HG03460 (cell line): Measurements from ENCODE around the gene ACOXL.
A peak's percentile ranks its signal among the peaks of the same experiment; 100 is the strongest.
"Not testable (repeated sequence)": the region's sequence is repeated elsewhere in the genome, so short reads cannot be mapped to it uniquely, and the experiment has no call there.

Source experiments
- ATAC-seq: cut with Tn5 transposase; IDR thresholded peaks from one replicate; pipeline ENCODE4 v1.9.1; 2021; ENCODE audit not compliant: unreplicated experiment

ACOXL gene

GRCh38 chr2:111053266-111053665 is 320.9 kb downstream of the ACOXL start:
- ATAC-seq: no peak

- ATAC-seq: no peak
These were observed 321.6 kb downstream of the ACOXL start for GRCh38 chr2:111053825-111054515.

- peak; percentile 74 for ATAC-seq
These were observed 322.7 kb downstream of the ACOXL start for GRCh38 chr2:111054791-111055691.

- no peak for ATAC-seq
These were observed 323.4 kb downstream of the ACOXL start for GRCh38 chr2:111055735-111056134.

GRCh38 chr2:111057045-111057444 is 324.7 kb downstream of the ACOXL start:
- ATAC-seq: no peak

- ATAC-seq: no peak
These were observed 325.3 kb downstream of the ACOXL start for GRCh38 chr2:111057721-111058120.

- no peak for ATAC-seq
These were observed 325.9 kb downstream of the ACOXL start for GRCh38 chr2:111058264-111058663.

GRCh38 chr2:111061191-111061590 is 328.8 kb downstream of the ACOXL start:
- ATAC-seq: no peak

GRCh38 chr2:111062417-111062816 is 330.0 kb downstream of the ACOXL start:
- no peak for ATAC-seq

- no peak for ATAC-seq
These were observed 333.8 kb downstream of the ACOXL start for GRCh38 chr2:111066062-111066593.

- ATAC-seq: no peak
These were observed 336.2 kb downstream of the ACOXL start for GRCh38 chr2:111068435-111069058.

- ATAC-seq: no peak
These were observed 337.3 kb downstream of the ACOXL start for GRCh38 chr2:111069722-111070121.

- ATAC-seq: no peak
These were observed 339.3 kb downstream of the ACOXL start for GRCh38 chr2:111071600-111072171.

- ATAC-seq: no peak
These were observed 340.0 kb downstream of the ACOXL start for GRCh38 chr2:111072220-111072871.

GRCh38 chr2:111082659-111083058 is 350.3 kb downstream of the ACOXL start:
- not testable (repeated sequence) for ATAC-seq

- no peak for ATAC-seq
These were observed 359.4 kb downstream of the ACOXL start for GRCh38 chr2:111091811-111092211.

GRCh38 chr2:111094691-111095090 is 362.3 kb downstream of the ACOXL start:
- ATAC-seq: no peak

- no peak for ATAC-seq
These were observed 363.1 kb downstream of the ACOXL start for GRCh38 chr2:111095434-111095833.

GRCh38 chr2:111099402-111099801 is 367.0 kb downstream of the ACOXL start:
- ATAC-seq: no peak

GRCh38 chr2:111100087-111100764 is 367.9 kb downstream of the ACOXL start:
- ATAC-seq: peak; percentile 27
